Pancreas (tissue), 10 donors: Measurements from ENCODE around the gene CSRNP2. TPM values are rescaled to one million over a fixed set of nuclear protein-coding genes. Genes with fewer than 3 reads are reported as not detected.

Experiments
- ATAC-seq, 4 donors: fragments of 200-7000 bp; cut with Tn5 transposase; one replicate each; pipeline versions ENCODE4 v1.8.0 to v1.9.1; 2020; ENCODE audit warnings: mild to moderate bottlenecking in 4 of 4, moderate library complexity in 4 of 4
- DNase-seq, 6 donors: peaks; one replicate each; pipeline ENCODE4 v3.0.0-alpha.2; 2020
- FAIRE-seq: peaks from 2 replicates; lab custom pipeline; 2012; peaks lifted over from hg19 to GRCh38; lab: Jason Lieb, UNC
- H3K27ac ChIP-seq, 4 donors: fragments of 200-600 bp; sonication (generic); 1 replicate in 3 of 4; 2 replicates in 1 of 4; pipeline versions ENCODE4 v1.5.0 to v1.8.0; 2020
- H3K27me3 ChIP-seq, 4 donors: fragments of 200-600 bp; one replicate each; pipeline ENCODE4 v1.8.0; 2021
- H3K36me3 ChIP-seq, 3 donors: fragments of 200-600 bp; sonication (generic) in 1 of 3; one replicate each; pipeline versions ENCODE4 v1.5.0 to v1.8.0; 2020 to 2021
- H3K4me1 ChIP-seq, 3 donors: fragments of 200-600 bp; one replicate each; pipeline ENCODE4 v1.8.0; 2021
- H3K4me3 ChIP-seq, 4 donors: fragments of 200-600 bp; sonication (generic) in 2 of 4; one replicate each; pipeline versions ENCODE4 v1.5.0 to v1.8.0; 2020 to 2021
- H3K9me3 ChIP-seq, 4 donors: fragments of 200-600 bp; one replicate each; pipeline ENCODE4 v1.8.0; 2021
- WGBS, 2 donors: extraction: QIAGEN DNeasy Blood & Tissue Kit; methylation state at CpG; one replicate each; pipeline ENCODE4 v1.1.7; 2013; 5-methylcytosine and 5-hydroxymethylcytosine counted together
- intact Hi-C, 3 donors: fragments of 100-400 bp; cut with DNase I; formaldehyde crosslinking; loops; one replicate each; pipeline versions ENCODE4 v1.11.1 to v1.14.2; 2022
- polyA plus RNA-seq, 2 donors: library from polyadenylated mRNA; stranded (reverse); fragments of 200-250 nt; gene quantifications; one replicate each; pipeline ENCODE4 v1.2.3, GENCODE V29; 2013
- total RNA-seq, 6 donors: library from RNA; stranded (reverse); fragmentation: NEBNext Ultra II Directional in 4 of 6; extraction: Animal tissue kit (Norgen Biotek cat#: 25700) in 4 of 6; gene quantifications; one replicate each; pipeline versions ENCODE4 v1.2.1 to v1.2.4, GENCODE V29; 2021 to 2023
- TF ChIP-seq, protein P1 (sequence below), 4 donors: fragments of 200-600 bp; sonication (generic) in 3 of 4; IDR thresholded peaks; one replicate each; pipeline versions ENCODE4 v1.5.0 to v1.8.0; 2021; ENCODE audit warnings: antibody characterized with exemption in 4 of 4
- donor health status: healthy with polysubstance abuse.
- donor health status: DM: no; HTN: no; CAD: no; lungs with moderate emphysema.
- donor health status: DM: no; HTN: no; CAD: no.
- donor health status: control.
- donor health status: control.
- donor health status: Bipolar disorder and iron deficiency.
- donor health status: DM: yes; HTN: yes; CAD: no.
- donor health status: DM: no; HTN: no; CAD: no.
- donor health status: DM: no; HTN: no; CAD: no.
- donor health status: DM: yes; HTN: yes; CAD: no.

Gene CSRNP2
- total and polyA plus RNA-seq, 8 donors: 8.2 to 15.1 (median 10.3) TPM

DNA sequence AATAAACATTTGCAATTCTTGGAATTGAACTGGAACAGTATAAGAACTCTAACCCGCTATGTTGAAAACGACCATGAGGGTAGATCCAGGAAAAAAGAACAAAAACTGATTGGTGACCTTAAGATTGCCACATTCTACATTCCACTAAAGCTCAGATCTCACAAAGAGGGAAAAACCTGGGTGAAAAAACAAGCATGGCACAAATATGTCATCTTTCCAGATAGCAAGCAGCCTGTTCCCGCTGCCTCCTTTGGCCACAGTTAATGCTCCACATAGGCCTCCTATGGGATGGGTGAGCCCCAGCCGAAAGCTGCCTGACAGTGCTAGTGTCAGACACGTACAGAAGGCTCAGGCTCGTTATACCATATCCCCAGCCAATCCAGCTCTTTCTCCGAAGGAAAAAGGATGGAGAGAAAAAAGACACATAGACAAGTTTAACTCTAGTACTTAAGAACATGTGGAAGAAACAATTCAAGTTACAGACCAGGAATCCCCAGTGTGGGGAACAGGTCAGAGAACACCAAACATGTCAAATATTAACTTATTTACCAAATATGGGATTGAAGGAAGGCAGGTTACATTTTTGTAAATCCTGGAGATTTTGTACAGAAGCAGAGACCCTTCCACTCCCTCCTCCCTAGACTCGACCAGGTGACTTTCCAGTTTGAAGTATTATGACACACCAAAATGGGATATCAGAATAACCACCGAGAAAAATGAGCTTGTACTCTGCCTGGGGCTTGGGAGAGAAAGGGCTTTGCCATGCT lies 20.6 kb downstream of the CSRNP2 start:
- 69 to 75% methylated on average over 9 of the region's 9 CpGs for WGBS, 2 donors
- intact Hi-C loops: no loop called here
- Histone ChIP-seq H3K27ac (no peak overlapping the region), H3K4me1 (no peaks in the 10 kb centered on the region), H3K4me3 (no peak overlapping the region), H3K27me3 (no peaks in the 10 kb centered on the region), H3K9me3 (no peaks in the 10 kb centered on the region), H3K36me3 (peaks cover 4 to 49% (median 14%) of the 10 kb centered on the region in 3 donors)
- DNase-seq: no peak
- TF ChIP-seq, protein P1, sequence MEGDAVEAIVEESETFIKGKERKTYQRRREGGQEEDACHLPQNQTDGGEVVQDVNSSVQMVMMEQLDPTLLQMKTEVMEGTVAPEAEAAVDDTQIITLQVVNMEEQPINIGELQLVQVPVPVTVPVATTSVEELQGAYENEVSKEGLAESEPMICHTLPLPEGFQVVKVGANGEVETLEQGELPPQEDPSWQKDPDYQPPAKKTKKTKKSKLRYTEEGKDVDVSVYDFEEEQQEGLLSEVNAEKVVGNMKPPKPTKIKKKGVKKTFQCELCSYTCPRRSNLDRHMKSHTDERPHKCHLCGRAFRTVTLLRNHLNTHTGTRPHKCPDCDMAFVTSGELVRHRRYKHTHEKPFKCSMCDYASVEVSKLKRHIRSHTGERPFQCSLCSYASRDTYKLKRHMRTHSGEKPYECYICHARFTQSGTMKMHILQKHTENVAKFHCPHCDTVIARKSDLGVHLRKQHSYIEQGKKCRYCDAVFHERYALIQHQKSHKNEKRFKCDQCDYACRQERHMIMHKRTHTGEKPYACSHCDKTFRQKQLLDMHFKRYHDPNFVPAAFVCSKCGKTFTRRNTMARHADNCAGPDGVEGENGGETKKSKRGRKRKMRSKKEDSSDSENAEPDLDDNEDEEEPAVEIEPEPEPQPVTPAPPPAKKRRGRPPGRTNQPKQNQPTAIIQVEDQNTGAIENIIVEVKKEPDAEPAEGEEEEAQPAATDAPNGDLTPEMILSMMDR (IDR thresholded peaks at IDR 0.05): no peak
- no peak for FAIRE-seq
- ATAC-seq: no peak

DNA sequence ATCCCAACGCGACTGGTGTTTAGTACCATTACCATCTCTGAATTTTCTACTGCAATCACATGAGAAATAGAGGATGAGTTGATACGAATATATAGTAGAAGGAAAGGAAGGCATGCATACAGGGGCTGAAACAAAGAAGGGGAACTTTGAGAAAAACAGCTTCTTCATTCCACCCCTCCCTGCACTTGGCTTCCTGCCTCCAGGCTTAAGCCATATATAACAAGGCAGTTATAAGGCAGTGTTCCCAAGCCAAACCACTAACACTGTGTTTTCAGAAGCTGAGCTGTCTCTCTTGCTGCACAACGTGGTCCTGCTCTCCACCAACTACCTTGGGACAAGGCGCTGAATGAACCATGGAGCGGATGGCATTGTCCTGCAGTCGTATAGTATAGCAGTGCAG lies 24.3 kb downstream of the CSRNP2 start:
- ATAC-seq (no peak), FAIRE-seq (no peak), DNase-seq (no peak)
- peaks cover 4 to 70% (median 19%) of the 10 kb centered on the region in 3 donors for H3K36me3 ChIP-seq
- intact Hi-C loops: no loop called here
- H3K4me1 ChIP-seq: no peaks in the 10 kb centered on the region
- no peaks in the 10 kb centered on the region for H3K27me3 ChIP-seq
- TF ChIP-seq, protein P1 (IDR thresholded peaks at IDR 0.05): no peak
- H3K9me3 ChIP-seq: no peaks in the 10 kb centered on the region
- H3K4me3 ChIP-seq: no peak overlapping the region
- 83 to 86% methylated on average over 7 of the region's 7 CpGs for WGBS, 2 donors
- H3K27ac ChIP-seq: no peak overlapping the region

DNA sequence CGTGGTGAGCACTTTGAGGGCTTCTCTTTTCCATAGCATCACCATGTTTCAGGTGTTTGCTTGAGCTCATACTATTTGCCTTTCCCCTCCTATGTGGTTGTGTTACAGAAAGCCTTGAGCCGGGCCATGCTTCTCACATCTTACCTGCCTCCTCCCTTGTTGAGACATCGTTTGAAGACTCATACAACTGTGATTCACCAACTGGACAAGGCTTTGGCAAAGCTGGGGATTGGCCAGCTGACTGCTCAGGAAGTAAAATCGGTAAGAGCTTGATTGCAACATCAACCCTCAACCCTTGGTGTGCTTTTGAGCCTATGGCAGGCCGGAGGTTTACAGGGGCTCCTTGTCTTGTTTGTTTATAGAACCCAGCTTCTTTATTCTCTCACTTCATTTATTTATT lies 27.2 kb downstream of the CSRNP2 start:
- no peaks in the 10 kb centered on the region for H3K27me3 ChIP-seq
- WGBS, 2 donors: 77 to 83% methylated on average over 5 of the region's 5 CpGs
- intact Hi-C loops: no loop called here
- H3K9me3 ChIP-seq: no peaks in the 10 kb centered on the region
- no peak overlapping the region for H3K27ac ChIP-seq
- H3K4me3 ChIP-seq: no peak overlapping the region
- FAIRE-seq (no peak), DNase-seq (no peak), ATAC-seq (peak in 1 of 4 donors; percentile 14)
- H3K4me1 ChIP-seq: no peaks in the 10 kb centered on the region
- peaks cover 0 to 74% (median 27%) of the 10 kb centered on the region in 3 donors for H3K36me3 ChIP-seq
- TF ChIP-seq, protein P1 (IDR thresholded peaks at IDR 0.05): no peak

DNA sequence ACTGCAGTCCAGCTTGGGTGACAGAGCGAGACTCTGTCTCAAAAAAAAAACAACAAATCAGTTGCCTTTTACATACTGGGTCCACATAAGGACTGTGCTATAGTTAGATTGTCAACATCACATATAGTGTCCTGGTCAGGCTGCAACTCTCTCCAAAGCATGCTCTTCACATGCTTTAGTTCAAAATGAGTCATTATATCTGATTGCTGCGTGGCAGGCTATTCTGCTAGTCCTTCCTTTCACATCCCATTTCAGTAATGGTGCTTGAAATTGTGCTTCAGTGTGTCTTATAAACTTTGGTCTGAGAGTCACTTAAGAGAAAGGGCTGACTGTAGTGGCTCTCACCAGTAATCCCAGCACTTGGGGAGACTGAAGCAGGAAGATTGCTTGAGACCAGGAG lies 28.3 kb downstream of the CSRNP2 start:
- TF ChIP-seq, protein P1 (IDR thresholded peaks at IDR 0.05): no peak
- WGBS, 2 donors: 92 to 94% methylated on average over 2 of the region's 2 CpGs
- intact Hi-C loops: no loop called here
- FAIRE-seq (no peak), ATAC-seq (no peak), DNase-seq (no peak)
- H3K4me1 ChIP-seq: no peaks in the 10 kb centered on the region
- H3K9me3 ChIP-seq: no peaks in the 10 kb centered on the region
- H3K27ac ChIP-seq: no peak overlapping the region
- H3K4me3 ChIP-seq: no peak overlapping the region
- H3K36me3 ChIP-seq: peaks cover 0 to 65% (median 27%) of the 10 kb centered on the region in 3 donors
- no peaks in the 10 kb centered on the region for H3K27me3 ChIP-seq

DNA sequence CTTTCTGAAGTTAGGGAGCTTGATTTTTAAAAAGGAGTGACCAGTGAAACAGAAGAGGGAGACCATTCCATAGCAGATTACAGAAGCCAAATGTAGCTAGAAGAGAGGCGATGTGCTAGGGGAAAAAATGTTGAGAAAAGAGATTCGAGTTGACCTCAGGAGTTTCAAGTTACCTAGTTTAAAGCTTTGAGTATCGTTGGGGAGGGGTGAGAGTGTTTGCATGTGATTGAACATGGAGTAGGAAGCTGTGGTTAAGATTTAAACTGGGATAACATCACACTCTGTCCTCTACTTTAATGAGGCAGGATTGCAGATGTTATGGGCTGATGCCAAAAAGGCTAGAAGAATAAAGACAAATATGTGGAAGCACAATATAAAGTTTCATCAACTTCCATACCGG lies 31.6 kb downstream of the CSRNP2 start:
- H3K4me1 ChIP-seq: peaks cover 8 to 15% (median 12%) of the 10 kb centered on the region in 3 donors
- 69 to 72% methylated on average over 4 of the region's 4 CpGs for WGBS, 2 donors
- intact Hi-C loops: no loop called here
- ATAC-seq (no peak), FAIRE-seq (no peak), DNase-seq (no peak)
- H3K4me3 ChIP-seq: no peak overlapping the region
- peaks cover 0 to 37% (median 14%) of the 10 kb centered on the region in 3 donors for H3K36me3 ChIP-seq
- no peaks in the 10 kb centered on the region for H3K9me3 ChIP-seq
- H3K27me3 ChIP-seq: no peaks in the 10 kb centered on the region
- TF ChIP-seq, protein P1 (IDR thresholded peaks at IDR 0.05): no peak
- no peak overlapping the region for H3K27ac ChIP-seq
